ENCODE data around the gene DNAJC5.
A peak's percentile ranks its signal among the peaks of the same experiment; 100 is the strongest.

The DNAJC5 gene

GRCh38 chr20:63885264-63886053, 9.5 kb upstream of the DNAJC5 start:
- DNase-seq: no peak

GRCh38 chr20:63886054-63886419, 8.9 kb upstream of the DNAJC5 start:
- no peak for DNase-seq

GRCh38 chr20:63886921-63887320, 8.0 kb upstream of the DNAJC5 start:
- DNase-seq: no peak

GRCh38 chr20:63889241-63890200, 5.4 kb upstream of the DNAJC5 start:
- no peak for DNase-seq

- DNase-seq: no peak
Measured at GRCh38 chr20:63890201-63890576, 4.7 kb upstream of the DNAJC5 start.

- DNase-seq: no peak
Measured at GRCh38 chr20:63890616-63891015, 4.3 kb upstream of the DNAJC5 start.

GRCh38 chr20:63891061-63892002, 3.6 kb upstream of the DNAJC5 start:
- no peak for DNase-seq

GRCh38 chr20:63892402-63892801, 2.5 kb upstream of the DNAJC5 start:
- DNase-seq: no peak

GRCh38 chr20:63893999-63894357, 948 bp upstream of the DNAJC5 start:
- no peak for DNase-seq

- DNase-seq: no peak
Measured at GRCh38 chr20:63895202-63895951, 451 bp downstream of the DNAJC5 start.

GRCh38 chr20:63895952-63896263, 982 bp downstream of the DNAJC5 start:
- no peak for DNase-seq

GRCh38 chr20:63896264-63897105, 1.6 kb downstream of the DNAJC5 start:
- peak; percentile 57 for DNase-seq

- DNase-seq: no peak
Measured at GRCh38 chr20:63897978-63898561, 3.1 kb downstream of the DNAJC5 start.

GRCh38 chr20:63898882-63899558, 4.1 kb downstream of the DNAJC5 start:
- DNase-seq: peak; percentile 43

- DNase-seq: no peak
Measured at GRCh38 chr20:63900413-63900812, 5.5 kb downstream of the DNAJC5 start.

- DNase-seq: no peak
Measured at GRCh38 chr20:63903796-63904561, 9.1 kb downstream of the DNAJC5 start.

- no peak for DNase-seq
Measured at GRCh38 chr20:63908008-63908682, 13.2 kb downstream of the DNAJC5 start.

GRCh38 chr20:63911176-63911575, 16.2 kb downstream of the DNAJC5 start:
- no peak for DNase-seq

- no peak for DNase-seq
Measured at GRCh38 chr20:63913768-63914167, 18.8 kb downstream of the DNAJC5 start.

All from SIG-M5 (cell line).